HEK293 (cell line): ENCODE measurements around the gene DPYD.

Experiments
- CTCF ChIP-seq: fragments of 450-650 bp; formaldehyde crosslinking; IDR thresholded peaks from 2 replicates; pipeline ENCODE4 v1.5.1; 2016; ENCODE audit warnings: missing biosample characterization, missing genetic modification characterization
- OVOL3 ChIP-seq: fragments of 450-650 bp; formaldehyde crosslinking; IDR thresholded peaks from 2 replicates; pipeline ENCODE4 v1.5.1; 2016; ENCODE audit warnings: missing biosample characterization, missing genetic modification characterization
- PBX3 ChIP-seq: sonication (generic); formaldehyde crosslinking; IDR thresholded peaks from 2 replicates; pipeline ENCODE4 v1.8.1; 2022; ENCODE audit warnings: mild to moderate bottlenecking, moderate library complexity, missing genetic modification reagents
- REPIN1 ChIP-seq: fragments of 450-650 bp; formaldehyde crosslinking; IDR thresholded peaks from 2 replicates; pipeline ENCODE4 v1.5.1; 2017; ENCODE audit warnings: missing biosample characterization, missing genetic modification characterization, low read depth
- ZBTB1 ChIP-seq: fragments of 450-650 bp; formaldehyde crosslinking; IDR thresholded peaks from 2 replicates; pipeline ENCODE4 v1.5.1; 2016; ENCODE audit warnings: missing biosample characterization, missing genetic modification characterization
- ZNF23 ChIP-seq: fragments of 450-650 bp; formaldehyde crosslinking; IDR thresholded peaks from 2 replicates; pipeline ENCODE4 v1.5.1; 2016; ENCODE audit warnings: missing biosample characterization, missing genetic modification characterization, borderline replicate concordance
- ZSCAN30 ChIP-seq: fragments of 450-650 bp; IDR thresholded peaks from 2 replicates; pipeline ENCODE4 v1.5.1; 2018; ENCODE audit warnings: missing biosample characterization, mild to moderate bottlenecking, missing genetic modification characterization, moderate library complexity

- TF ChIP-seq CTCF (tag by site-specific recombination) (no peak), ZNF23 (tag by site-specific recombination) (no peak), ZSCAN30 (tag by site-specific recombination) (no peak), PBX3 (CRISPR knock-in tag) (no peak), OVOL3 (tag by site-specific recombination) (no peak), ZBTB1 (tag by site-specific recombination) (no peak), REPIN1 (tag by site-specific recombination) (no peak)
Observed at GRCh38 chr1:97901017-97901658, 19.7 kb downstream of the DPYD start.
